ENCODE measurements around the gene TRIM60. TPM values are rescaled to one million over a fixed set of nuclear protein-coding genes. Genes with fewer than 3 reads are reported as not detected.
"Not testable (repeated sequence)": the region's sequence is repeated elsewhere in the genome, so short reads cannot be mapped to it uniquely, and the experiment has no call there.

Gene TRIM60
- total and polyA plus RNA-seq, 2 donors = not detected

GRCh38 chr4:165070560-165070959, 38.8 kb downstream of the TRIM60 start:
- no peaks in the 10 kb centered on the region for H3K4me1 ChIP-seq (ENCODE audit: control insufficient read depth in 2 of 2, insufficient read depth in 2 of 2, low read length in 2 of 2)
- H3K36me3 ChIP-seq (ENCODE audit: control insufficient read depth in 2 of 2, insufficient read depth in 2 of 2, low read length in 1 of 2) = no peaks in the 10 kb centered on the region
- no peaks in the 10 kb centered on the region for H3K27me3 ChIP-seq (ENCODE audit: control insufficient read depth in 2 of 2, insufficient read depth in 1 of 2, low read length in 1 of 2)
- H3K9me3 ChIP-seq (ENCODE audit: control insufficient read depth in 2 of 2, insufficient read depth in 1 of 2, low read length in 1 of 2) = no peaks in the 10 kb centered on the region
- 86% methylated on average over 1 of the region's 1 CpG for WGBS
- no peak overlapping the region for H3K27ac ChIP-seq (ENCODE audit: low read depth in 1 of 2, low read length in 1 of 2)
- no peak overlapping the region for H3K4me3 ChIP-seq (ENCODE audit: low read length in 2 of 2)
- no peak for DNase-seq (ENCODE audit: low read depth in 6 of 9, low spot score in 9 of 9)

GRCh38 chr4:165073346-165073745, 41.5 kb downstream of the TRIM60 start:
- DNase-seq (ENCODE audit: low read depth in 6 of 9, low spot score in 9 of 9); H3K9me3 ChIP-seq (ENCODE audit: control insufficient read depth in 2 of 2, insufficient read depth in 1 of 2, low read length in 1 of 2); H3K4me1 ChIP-seq (ENCODE audit: control insufficient read depth in 2 of 2, insufficient read depth in 2 of 2, low read length in 2 of 2); H3K27me3 ChIP-seq (ENCODE audit: control insufficient read depth in 2 of 2, insufficient read depth in 1 of 2, low read length in 1 of 2); H3K27ac ChIP-seq (ENCODE audit: low read depth in 1 of 2, low read length in 1 of 2); H3K36me3 ChIP-seq (ENCODE audit: control insufficient read depth in 2 of 2, insufficient read depth in 2 of 2, low read length in 1 of 2); H3K4me3 ChIP-seq (ENCODE audit: low read length in 2 of 2): not testable (repeated sequence)
- WGBS = 91% methylated on average over 11 of the region's 11 CpGs

GRCh38 chr4:165077034-165077578, 45.3 kb downstream of the TRIM60 start:
- Histone ChIP-seq H3K27me3 (ENCODE audit: control insufficient read depth in 2 of 2, insufficient read depth in 1 of 2, low read length in 1 of 2) (no peaks in the 10 kb centered on the region), H3K4me1 (ENCODE audit: control insufficient read depth in 2 of 2, insufficient read depth in 2 of 2, low read length in 2 of 2) (no peaks in the 10 kb centered on the region), H3K9me3 (ENCODE audit: control insufficient read depth in 2 of 2, insufficient read depth in 1 of 2, low read length in 1 of 2) (no peaks in the 10 kb centered on the region), H3K36me3 (ENCODE audit: control insufficient read depth in 2 of 2, insufficient read depth in 2 of 2, low read length in 1 of 2) (no peaks in the 10 kb centered on the region), H3K4me3 (ENCODE audit: low read length in 2 of 2) (no peak overlapping the region), H3K27ac (ENCODE audit: low read depth in 1 of 2, low read length in 1 of 2) (no peak overlapping the region)
- no peak for DNase-seq (ENCODE audit: low read depth in 6 of 9, low spot score in 9 of 9)
- 96% methylated on average over 5 of the region's 5 CpGs for WGBS

- Histone ChIP-seq H3K27ac (ENCODE audit: low read depth in 1 of 2, low read length in 1 of 2) (no peak overlapping the region), H3K4me1 (ENCODE audit: control insufficient read depth in 2 of 2, insufficient read depth in 2 of 2, low read length in 2 of 2) (no peaks in the 10 kb centered on the region), H3K36me3 (ENCODE audit: control insufficient read depth in 2 of 2, insufficient read depth in 2 of 2, low read length in 1 of 2) (no peaks in the 10 kb centered on the region), H3K27me3 (ENCODE audit: control insufficient read depth in 2 of 2, insufficient read depth in 1 of 2, low read length in 1 of 2) (no peaks in the 10 kb centered on the region), H3K9me3 (ENCODE audit: control insufficient read depth in 2 of 2, insufficient read depth in 1 of 2, low read length in 1 of 2) (no peaks in the 10 kb centered on the region), H3K4me3 (ENCODE audit: low read length in 2 of 2) (no peak overlapping the region)
- WGBS = 72% methylated on average over 6 of the region's 6 CpGs
- DNase-seq (ENCODE audit: low read depth in 6 of 9, low spot score in 9 of 9) = peak in 3 of 9 donors; percentile 2 to 4 (median 4)
Measured at GRCh38 chr4:165079476-165079875, 47.7 kb downstream of the TRIM60 start.

GRCh38 chr4:165084787-165085186, 53.0 kb downstream of the TRIM60 start:
- not testable (repeated sequence) for DNase-seq (ENCODE audit: low read depth in 6 of 9, low spot score in 9 of 9); H3K4me3 ChIP-seq (ENCODE audit: low read length in 2 of 2); H3K4me1 ChIP-seq (ENCODE audit: control insufficient read depth in 2 of 2, insufficient read depth in 2 of 2, low read length in 2 of 2); H3K27me3 ChIP-seq (ENCODE audit: control insufficient read depth in 2 of 2, insufficient read depth in 1 of 2, low read length in 1 of 2); H3K9me3 ChIP-seq (ENCODE audit: control insufficient read depth in 2 of 2, insufficient read depth in 1 of 2, low read length in 1 of 2); H3K27ac ChIP-seq (ENCODE audit: low read depth in 1 of 2, low read length in 1 of 2)
- H3K36me3 ChIP-seq (ENCODE audit: control insufficient read depth in 2 of 2, insufficient read depth in 2 of 2, low read length in 1 of 2) = peaks cover 0 to 14% of the 10 kb centered on the region in 2 donors
- 96% methylated on average over 6 of the region's 7 CpGs for WGBS

GRCh38 chr4:165085946-165086345, 54.1 kb downstream of the TRIM60 start:
- Histone ChIP-seq H3K36me3 (ENCODE audit: control insufficient read depth in 2 of 2, insufficient read depth in 2 of 2, low read length in 1 of 2) (peaks cover 0 to 14% of the 10 kb centered on the region in 2 donors), H3K4me3 (ENCODE audit: low read length in 2 of 2) (no peak overlapping the region), H3K27ac (ENCODE audit: low read depth in 1 of 2, low read length in 1 of 2) (no peak overlapping the region), H3K4me1 (ENCODE audit: control insufficient read depth in 2 of 2, insufficient read depth in 2 of 2, low read length in 2 of 2) (no peaks in the 10 kb centered on the region), H3K9me3 (ENCODE audit: control insufficient read depth in 2 of 2, insufficient read depth in 1 of 2, low read length in 1 of 2) (no peaks in the 10 kb centered on the region), H3K27me3 (ENCODE audit: control insufficient read depth in 2 of 2, insufficient read depth in 1 of 2, low read length in 1 of 2) (no peaks in the 10 kb centered on the region)
- DNase-seq (ENCODE audit: low read depth in 6 of 9, low spot score in 9 of 9) = no peak
- 80% methylated on average over 2 of the region's 2 CpGs for WGBS

- WGBS = 89% methylated on average over 3 of the region's 3 CpGs
- H3K36me3 ChIP-seq (ENCODE audit: control insufficient read depth in 2 of 2, insufficient read depth in 2 of 2, low read length in 1 of 2) = peaks cover 0 to 14% of the 10 kb centered on the region in 2 donors
Measured at GRCh38 chr4:165088366-165088765, 56.6 kb downstream of the TRIM60 start.

More at GRCh38 chr4:165088366-165088765, 56.6 kb downstream of the TRIM60 start:
- no peaks in the 10 kb centered on the region for H3K9me3 ChIP-seq (ENCODE audit: control insufficient read depth in 2 of 2, insufficient read depth in 1 of 2, low read length in 1 of 2)
- no peak overlapping the region for H3K4me3 ChIP-seq (ENCODE audit: low read length in 2 of 2)
- no peak overlapping the region for H3K27ac ChIP-seq (ENCODE audit: low read depth in 1 of 2, low read length in 1 of 2)
- DNase-seq (ENCODE audit: low read depth in 6 of 9, low spot score in 9 of 9) = no peak
- no peaks in the 10 kb centered on the region for H3K4me1 ChIP-seq (ENCODE audit: control insufficient read depth in 2 of 2, insufficient read depth in 2 of 2, low read length in 2 of 2)
- H3K27me3 ChIP-seq (ENCODE audit: control insufficient read depth in 2 of 2, insufficient read depth in 1 of 2, low read length in 1 of 2) = no peaks in the 10 kb centered on the region

Other genes starting within 250 kb of the TRIM60 start
- gene APELA, start 154.8 kb upstream of the TRIM60 start, total RNA-seq = 0.14 TPM
- gene APELA, start 154.8 kb upstream of the TRIM60 start, polyA plus RNA-seq = 0.02 TPM
- 2.2 TPM for gene TRIM61, start 54.3 kb upstream of the TRIM60 start, total RNA-seq
- 1.3 TPM for gene TRIM61, start 54.3 kb upstream of the TRIM60 start, polyA plus RNA-seq
- not detected for gene TRIM75, start 21.9 kb downstream of the TRIM60 start, total RNA-seq
- 0.02 TPM for gene TRIM75, start 21.9 kb downstream of the TRIM60 start, polyA plus RNA-seq
- gene TMEM192, start 80.9 kb downstream of the TRIM60 start, total RNA-seq = 6.1 TPM
- 8.0 TPM for gene TMEM192, start 80.9 kb downstream of the TRIM60 start, polyA plus RNA-seq
- gene KLHL2, start 175.6 kb downstream of the TRIM60 start, total RNA-seq = 12.1 TPM
- gene KLHL2, start 175.6 kb downstream of the TRIM60 start, polyA plus RNA-seq = 29.3 TPM